OCI-LY7 (cell line): ENCODE data around the gene MACO1. TPM values are rescaled to one million over a fixed set of nuclear protein-coding genes. Genes with fewer than 3 reads are reported as not detected.
"Not testable (repeated sequence)": the region's sequence is repeated elsewhere in the genome, so short reads cannot be mapped to it uniquely, and the experiment has no call there.

Source experiments
- BruUV-seq: library from RNA; stranded (reverse); fragments of 400-500 nt; replicated peaks from 2 replicates; lab custom pipeline; 2021; lab: Mats Ljungman, UMichigan
- CTCF ChIA-PET: fragments of 300-600 bp; sonication (Branson Sonifier 250); formaldehyde crosslinking; loops from one replicate; lab custom pipeline; 2022; ENCODE audit warnings: antibody characterized with exemption; ENCODE audit not compliant: unreplicated experiment; lab: Charles Lee
- POLR2A ChIA-PET: fragments of 300-600 bp; sonication (Branson Sonifier 250); formaldehyde crosslinking; loops from one replicate; lab custom pipeline; 2022; ENCODE audit warnings: antibody characterized with exemption; lab: Charles Lee
- DNase-seq: peaks from one replicate; pipeline ENCODE4 v3.0.0-alpha.2; 2015; ENCODE audit warnings: low spot score
- H2AFZ ChIP-seq: fragments of 200-600 bp; sonication (generic), shearing (Covaris generic); 2 replicates; pipeline ENCODE4 v1.6.1; 2014; ENCODE audit warnings: mild to moderate bottlenecking, antibody characterized with exemption, low read length, moderate library complexity
- H3K27ac ChIP-seq: fragments of 200-600 bp; sonication (generic); 2 replicates; pipeline ENCODE4 v1.5.1; 2014; ENCODE audit warnings: mixed run types, low read depth, mild to moderate bottlenecking, moderate library complexity, low read length, inconsistent platforms; ENCODE audit not compliant: poor library complexity, severe bottlenecking
- H3K36me3 ChIP-seq: fragments of 200-600 bp; sonication (generic); 2 replicates; pipeline ENCODE4 v1.6.1; 2014; ENCODE audit warnings: mild to moderate bottlenecking, antibody characterized with exemption, low read length, moderate library complexity, mixed read lengths; ENCODE audit not compliant: insufficient read depth
- H3K4me1 ChIP-seq: fragments of 200-600 bp; sonication (generic); 2 replicates; pipeline ENCODE4 v1.5.1; 2014; ENCODE audit warnings: mild to moderate bottlenecking, low read length; ENCODE audit not compliant: insufficient read depth, poor library complexity, severe bottlenecking
- H3K4me2 ChIP-seq: fragments of 200-600 bp; sonication (generic); 2 replicates; pipeline ENCODE4 v1.6.1; 2014; ENCODE audit warnings: mild to moderate bottlenecking, low read length
- H3K4me3 ChIP-seq: fragments of 200-600 bp; sonication (generic); 2 replicates; pipeline ENCODE4 v1.5.1; 2014; ENCODE audit warnings: mild to moderate bottlenecking, low read depth, low read length; ENCODE audit not compliant: poor library complexity, severe bottlenecking
- H3K79me2 ChIP-seq: fragments of 200-600 bp; sonication (generic); 2 replicates; pipeline ENCODE4 v1.6.1; 2016; ENCODE audit warnings: low read depth, mild to moderate bottlenecking, low read length, moderate library complexity, mixed read lengths; ENCODE audit not compliant: insufficient read depth
- H3K9me2 ChIP-seq: fragments of 200-600 bp; sonication (generic); 2 replicates; pipeline ENCODE4 v1.6.1; 2016; ENCODE audit warnings: mild to moderate bottlenecking, low read length, mixed read lengths; ENCODE audit not compliant: insufficient read depth
- H3K9me3 ChIP-seq: fragments of 200-600 bp; sonication (generic); 2 replicates; pipeline ENCODE4 v1.6.1; 2014; ENCODE audit warnings: mild to moderate bottlenecking, mixed run types, low read length, mixed read lengths
- H4K20me1 ChIP-seq: fragments of 200-600 bp; sonication (generic); 2 replicates; pipeline ENCODE4 v1.6.1; 2014; ENCODE audit warnings: mild to moderate bottlenecking, antibody characterized with exemption, low read length, moderate library complexity, mixed read lengths; ENCODE audit not compliant: insufficient read depth
- EZH2phosphoT487 ChIP-seq: fragments of 200-600 bp; sonication (generic); IDR thresholded peaks from 2 replicates; pipeline ENCODE4 v1.6.1; 2018; ENCODE audit warnings: low read depth, borderline replicate concordance, mild to moderate bottlenecking, mixed run types, antibody characterized with exemption, low read length, moderate library complexity, mixed read lengths
- intact Hi-C: fragments of 100-400 bp; cut with micrococcal nuclease; formaldehyde crosslinking; loops from one replicate; pipeline ENCODE4 v1.10.0; 2022; ENCODE audit not compliant: unreplicated experiment
- total RNA-seq, 2 experiments: library from RNA; depleted of rRNA in 1 of 2; stranded (reverse); fragments of >200 nt in 1 of 2; shearing (Covaris generic) in 1 of 2; gene quantifications; 2 replicates each; pipeline ENCODE4 v1.2.3, GENCODE V29; 2014 to 2022
- TF ChIP-seq, protein P1 (sequence below): fragments of 200-600 bp; sonication (generic); conservative IDR thresholded peaks from 2 replicates; pipeline ENCODE4 v1.5.1; 2014; ENCODE audit warnings: mild to moderate bottlenecking, antibody characterized with exemption, low read length, moderate library complexity, mixed read lengths

MACO1 gene
- total RNA-seq, 2 experiments from 2014 or later: 11.8 to 18.6 TPM

DNA sequence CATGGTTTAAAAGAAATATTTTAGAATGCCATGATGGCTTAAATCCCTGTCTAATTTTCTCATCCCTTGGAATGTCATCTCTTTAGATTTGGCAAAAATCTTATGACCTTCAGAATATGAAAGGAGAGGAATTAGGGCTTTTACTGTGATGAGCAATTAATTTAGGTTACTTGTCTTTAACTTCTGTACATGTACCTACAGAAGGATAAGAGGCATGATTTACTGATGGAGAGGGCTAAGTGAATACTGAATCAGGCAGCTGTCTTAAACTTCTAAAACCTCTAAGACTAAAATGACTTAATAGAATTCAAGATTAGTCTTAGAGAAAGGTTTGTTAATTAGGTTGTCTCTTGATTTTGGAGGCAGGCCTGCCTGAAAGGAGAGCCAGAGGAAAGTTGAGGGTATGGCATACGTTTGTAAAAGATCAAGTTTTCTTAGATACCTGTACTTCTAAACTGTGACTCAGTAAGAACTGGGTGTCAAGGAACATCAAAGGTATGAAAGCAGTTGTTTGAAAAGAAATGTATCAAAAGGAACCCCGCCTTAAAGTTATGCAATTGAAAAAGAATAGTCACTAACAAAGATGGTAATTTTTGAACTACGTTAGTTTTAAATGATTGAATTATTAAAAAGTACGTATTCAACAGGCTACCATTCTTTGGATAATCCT lies 12.5 kb downstream of the MACO1 start:
- CTCF ChIA-PET: no interaction called here
- Histone ChIP-seq H3K79me2 (peaks cover 31% of the 10 kb centered on the region; the same call in 1 of the 2 replicates), H3K4me3 (no peak overlapping the region), H3K9me3 (no peaks in the 10 kb centered on the region), H3K36me3 (peaks cover 16% of the 10 kb centered on the region; the same call in 1 of the 2 replicates), H3K27ac (no peak overlapping the region), H4K20me1 (peaks cover 12% of the 10 kb centered on the region; the same call in 1 of the 2 replicates), H3K9me2 (no peaks in the 10 kb centered on the region), H2AFZ (no peak overlapping the region), H3K4me2 (no peak overlapping the region), H3K4me1 (peaks cover 8% of the 10 kb centered on the region)
- POLR2A ChIA-PET: no interaction called here
- no TSS peak for BruUV-seq
- intact Hi-C loops: no loop called here
- DNase-seq: no peak
- TF ChIP-seq, protein P1, sequence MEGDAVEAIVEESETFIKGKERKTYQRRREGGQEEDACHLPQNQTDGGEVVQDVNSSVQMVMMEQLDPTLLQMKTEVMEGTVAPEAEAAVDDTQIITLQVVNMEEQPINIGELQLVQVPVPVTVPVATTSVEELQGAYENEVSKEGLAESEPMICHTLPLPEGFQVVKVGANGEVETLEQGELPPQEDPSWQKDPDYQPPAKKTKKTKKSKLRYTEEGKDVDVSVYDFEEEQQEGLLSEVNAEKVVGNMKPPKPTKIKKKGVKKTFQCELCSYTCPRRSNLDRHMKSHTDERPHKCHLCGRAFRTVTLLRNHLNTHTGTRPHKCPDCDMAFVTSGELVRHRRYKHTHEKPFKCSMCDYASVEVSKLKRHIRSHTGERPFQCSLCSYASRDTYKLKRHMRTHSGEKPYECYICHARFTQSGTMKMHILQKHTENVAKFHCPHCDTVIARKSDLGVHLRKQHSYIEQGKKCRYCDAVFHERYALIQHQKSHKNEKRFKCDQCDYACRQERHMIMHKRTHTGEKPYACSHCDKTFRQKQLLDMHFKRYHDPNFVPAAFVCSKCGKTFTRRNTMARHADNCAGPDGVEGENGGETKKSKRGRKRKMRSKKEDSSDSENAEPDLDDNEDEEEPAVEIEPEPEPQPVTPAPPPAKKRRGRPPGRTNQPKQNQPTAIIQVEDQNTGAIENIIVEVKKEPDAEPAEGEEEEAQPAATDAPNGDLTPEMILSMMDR: no peak
- no peak for TF ChIP-seq EZH2phosphoT487

DNA sequence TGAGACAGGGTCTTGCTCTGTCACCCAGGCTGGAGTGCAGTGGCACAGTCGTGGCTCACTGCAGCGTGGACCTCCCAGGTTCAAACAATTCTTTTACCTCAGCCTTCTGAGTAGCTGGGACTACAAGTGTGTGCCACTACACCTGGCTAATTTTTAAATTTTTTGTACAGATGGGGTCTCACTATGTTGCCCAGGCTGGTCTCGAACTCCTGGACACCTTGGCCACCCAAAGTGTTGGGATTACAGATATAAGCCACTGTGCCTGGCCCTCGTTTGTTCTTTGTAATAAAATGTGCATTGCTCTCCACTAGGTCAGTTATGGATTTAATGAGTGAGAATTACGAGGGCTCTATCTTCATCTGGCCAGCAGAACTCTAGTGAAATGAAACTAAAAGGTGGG lies 13.9 kb downstream of the MACO1 start:
- CTCF ChIA-PET: not testable (repeated sequence)

DNA sequence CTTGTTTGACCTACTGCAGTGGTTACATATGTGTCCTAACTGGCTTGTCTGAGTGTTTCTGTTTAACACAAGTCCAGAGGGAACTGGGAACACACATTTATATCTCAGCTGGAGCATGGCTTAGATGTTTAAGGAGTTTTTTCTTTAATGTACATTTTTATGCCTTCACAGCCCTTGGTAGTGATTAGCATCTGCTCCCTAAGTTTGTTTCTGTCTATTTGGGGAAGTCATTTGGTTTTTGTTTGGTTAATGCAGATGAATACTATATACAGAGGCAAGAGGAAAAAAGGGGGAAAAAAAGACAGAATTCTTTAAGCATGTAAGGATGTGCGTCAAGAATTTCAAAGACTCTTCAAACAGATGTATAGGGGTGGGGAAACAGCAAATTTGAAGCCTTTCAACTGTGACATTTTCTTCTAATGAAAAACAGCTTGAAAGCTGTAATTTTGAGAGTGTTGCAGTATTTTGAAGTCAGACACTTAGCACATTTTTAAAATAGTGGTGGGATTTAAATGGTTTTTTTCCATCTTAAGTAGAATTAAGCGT lies 15.4 kb downstream of the MACO1 start:
- no peak for DNase-seq

More for the DNA sequence above, 13.9 kb downstream of the MACO1 start:
- intact Hi-C loops, H3K9me3 ChIP-seq, H3K27ac ChIP-seq, POLR2A ChIA-PET, H3K4me2 ChIP-seq, DNase-seq, BruUV-seq, H3K9me2 ChIP-seq, H2AFZ ChIP-seq, H3K4me1 ChIP-seq, H3K4me3 ChIP-seq: not testable (repeated sequence)
- H3K36me3 ChIP-seq: peaks cover 26% of the 10 kb centered on the region
- peaks cover 12% of the 10 kb centered on the region; the same call in 1 of the 2 replicates for H4K20me1 ChIP-seq
- peaks cover 22% of the 10 kb centered on the region; the same call in 1 of the 2 replicates for H3K79me2 ChIP-seq

More for the DNA sequence above, 15.4 kb downstream of the MACO1 start:
- TF ChIP-seq EZH2phosphoT487: no peak
- TF ChIP-seq, protein P1: no peak
- Histone ChIP-seq H3K4me1 (peaks cover 11% of the 10 kb centered on the region), H3K9me2 (no peaks in the 10 kb centered on the region), H4K20me1 (peaks cover 12% of the 10 kb centered on the region; the same call in 1 of the 2 replicates), H3K27ac (no peak overlapping the region), H3K4me3 (no peak overlapping the region), H3K79me2 (peaks cover 18% of the 10 kb centered on the region; the same call in 1 of the 2 replicates), H3K9me3 (no peaks in the 10 kb centered on the region), H2AFZ (no peak overlapping the region), H3K4me2 (no peak overlapping the region; the same call in 1 of the 2 replicates), H3K36me3 (peaks cover 26% of the 10 kb centered on the region)
- BruUV-seq: no TSS peak
- POLR2A ChIA-PET: no interaction called here
- intact Hi-C loops: no loop called here
- CTCF ChIA-PET: no interaction called here
